Activated T-cell treated with anti-CD3 and anti-CD28 coated beads, Interleukin-2, amount 50 U/mL, for 4 hours (primary cell): ENCODE results near the gene AP2M1. TPM values are rescaled to one million over a fixed set of nuclear protein-coding genes. Genes with fewer than 3 reads are reported as not detected.

Source experiments
- ATAC-seq, 2 donors: fragments of 200-7000 bp; cut with Tn5 transposase; one replicate each; pipeline ENCODE4 v1.10.0; 2021
- DNase-seq: peaks from one replicate; pipeline ENCODE4 v3.0.0-alpha.2; 2020
- H3K27me3 Mint-ChIP-seq: one replicate; pipeline ENCODE4 v1.8.0; 2021; ENCODE audit warnings: low read depth, mixed read lengths
- H3K36me3 Mint-ChIP-seq: one replicate; pipeline ENCODE4 v1.8.0; 2022; ENCODE audit warnings: mixed read lengths; ENCODE audit not compliant: insufficient read depth
- H3K4me1 Mint-ChIP-seq: one replicate; pipeline ENCODE4 v1.8.0; 2021; ENCODE audit warnings: low read depth, mixed read lengths
- H3K4me3 Mint-ChIP-seq: one replicate; pipeline ENCODE4 v1.8.0; 2021; ENCODE audit warnings: mild to moderate bottlenecking, moderate library complexity, mixed read lengths
- H3K9me3 Mint-ChIP-seq: one replicate; pipeline ENCODE4 v1.8.0; 2021; ENCODE audit warnings: mixed read lengths
- total RNA-seq, 3 donors: library from RNA; stranded (reverse); gene quantifications; one replicate each; pipeline ENCODE4 v1.2.1, GENCODE V29; 2021

AP2M1 gene
- total RNA-seq, 3 donors from 2014 or later: 242 to 255 (median 251) TPM

- no peak for ATAC-seq
- Mint-ChIP-seq H3K4me1 (peaks cover 24% of the 10 kb centered on the region), H3K27me3 (no peaks in the 10 kb centered on the region), H3K36me3 (peaks cover 49% of the 10 kb centered on the region), H3K4me3 (no peak overlapping the region), H3K9me3 (no peaks in the 10 kb centered on the region)
- DNase-seq: no peak
These were observed 6.9 kb downstream of the AP2M1 start for GRCh38 chr3:184181596-184181995.

DNA sequence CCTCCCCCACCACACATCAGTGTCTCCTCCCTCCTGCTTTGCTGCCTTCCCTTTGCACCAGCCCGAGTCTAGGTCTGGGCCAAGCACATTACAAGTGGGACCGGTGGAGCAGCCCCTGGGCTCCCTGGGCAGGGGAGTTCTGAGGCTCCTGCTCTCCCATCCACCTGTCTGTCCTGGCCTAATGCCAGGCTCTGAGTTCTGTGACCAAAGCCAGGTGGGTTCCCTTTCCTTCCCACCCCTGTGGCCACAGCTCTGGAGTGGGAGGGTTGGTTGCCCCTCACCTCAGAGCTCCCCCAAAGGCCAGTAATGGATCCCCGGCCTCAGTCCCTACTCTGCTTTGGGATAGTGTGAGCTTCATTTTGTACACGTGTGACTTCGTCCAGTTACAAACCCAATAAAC lies 9.0 kb downstream of the AP2M1 start:
- ATAC-seq (no peak), DNase-seq (no peak)
- no peaks in the 10 kb centered on the region for H3K9me3 Mint-ChIP-seq
- no peak overlapping the region for H3K4me3 Mint-ChIP-seq
- peaks cover 55% of the 10 kb centered on the region for H3K36me3 Mint-ChIP-seq
- peaks cover 28% of the 10 kb centered on the region for H3K4me1 Mint-ChIP-seq
- no peaks in the 10 kb centered on the region for H3K27me3 Mint-ChIP-seq

GRCh38 chr3:184184546-184185230 lies 10.0 kb downstream of the AP2M1 start:
- H3K36me3 Mint-ChIP-seq: peaks cover 54% of the 10 kb centered on the region

GRCh38 chr3:184185461-184186183 lies 11.0 kb downstream of the AP2M1 start:
- peaks cover 51% of the 10 kb centered on the region for H3K36me3 Mint-ChIP-seq
- H3K9me3 Mint-ChIP-seq: no peaks in the 10 kb centered on the region
- H3K4me1 Mint-ChIP-seq: peaks cover 33% of the 10 kb centered on the region
- ATAC-seq (peak; percentile 90 to 91), DNase-seq (peak; percentile 99)
- peak overlapping the region; percentile 99 for H3K4me3 Mint-ChIP-seq
- no peaks in the 10 kb centered on the region for H3K27me3 Mint-ChIP-seq

More at GRCh38 chr3:184184546-184185230, 10.0 kb downstream of the AP2M1 start:
- Mint-ChIP-seq H3K4me3 (peak overlapping the region; percentile 99), H3K9me3 (no peaks in the 10 kb centered on the region), H3K4me1 (peaks cover 30% of the 10 kb centered on the region), H3K27me3 (no peaks in the 10 kb centered on the region)
- ATAC-seq: no peak
- DNase-seq: no peak

- no peaks in the 10 kb centered on the region for H3K9me3 Mint-ChIP-seq
- H3K27me3 Mint-ChIP-seq: no peaks in the 10 kb centered on the region
- no peak for DNase-seq
- peaks cover 33% of the 10 kb centered on the region for H3K4me1 Mint-ChIP-seq
- peaks cover 45% of the 10 kb centered on the region for H3K36me3 Mint-ChIP-seq
- ATAC-seq: peak; percentile 27
- H3K4me3 Mint-ChIP-seq: peak within 1 kb of the TSS; percentile 99
These were observed 11.7 kb downstream of the AP2M1 start, which contains the start of gene ABCF3 for GRCh38 chr3:184186184-184186901. Gene ABCF3 (plus strand): TSS chr3:184186199. CDS start chr3:184186208, 9 bp downstream.

DNA sequence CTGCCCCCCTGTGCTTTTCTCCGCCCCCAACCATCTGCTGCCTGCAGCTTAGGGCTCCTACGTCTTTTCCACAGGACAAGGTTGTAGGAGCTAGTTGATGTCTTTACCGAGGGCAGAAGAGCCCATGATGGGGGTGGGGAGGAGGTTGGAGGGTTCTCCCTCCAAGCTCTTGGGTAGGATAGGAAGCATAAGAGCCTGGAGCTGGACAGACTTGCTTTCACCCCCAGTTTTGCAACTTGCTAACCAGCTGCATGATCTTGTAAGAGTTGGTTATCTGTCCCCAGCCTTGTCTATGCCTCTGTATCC lies 12.2 kb downstream of the AP2M1 start:
- Mint-ChIP-seq H3K4me3 (peak overlapping the region; percentile 99), H3K9me3 (no peaks in the 10 kb centered on the region), H3K4me1 (peaks cover 33% of the 10 kb centered on the region), H3K36me3 (peaks cover 42% of the 10 kb centered on the region), H3K27me3 (no peaks in the 10 kb centered on the region)
- ATAC-seq (no peak), DNase-seq (no peak)

DNA sequence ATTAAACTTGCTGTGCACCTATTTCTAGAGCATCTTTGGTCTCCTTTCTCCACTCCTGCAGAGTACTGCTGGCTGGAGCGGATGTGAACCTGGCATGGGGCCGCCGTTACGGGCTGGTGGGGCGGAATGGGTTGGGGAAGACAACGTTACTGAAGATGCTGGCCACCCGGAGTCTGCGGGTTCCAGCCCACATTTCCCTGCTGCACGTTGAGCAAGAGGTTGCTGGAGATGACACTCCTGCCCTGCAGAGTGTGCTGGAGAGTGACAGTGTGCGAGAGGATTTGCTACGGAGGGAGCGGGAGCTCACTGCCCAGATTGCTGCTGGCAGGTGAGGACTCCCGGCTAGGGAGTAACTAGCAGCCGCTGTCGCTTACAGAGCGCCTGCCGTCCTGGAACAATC lies 13.4 kb downstream of the AP2M1 start:
- DNase-seq: no peak
- Mint-ChIP-seq H3K36me3 (peaks cover 40% of the 10 kb centered on the region), H3K27me3 (no peaks in the 10 kb centered on the region), H3K4me1 (peaks cover 33% of the 10 kb centered on the region), H3K9me3 (no peaks in the 10 kb centered on the region), H3K4me3 (peak overlapping the region; percentile 99)
- no peak for ATAC-seq

- Mint-ChIP-seq H3K9me3 (no peaks in the 10 kb centered on the region), H3K4me3 (no peak overlapping the region), H3K4me1 (peaks cover 33% of the 10 kb centered on the region), H3K36me3 (peaks cover 44% of the 10 kb centered on the region), H3K27me3 (no peaks in the 10 kb centered on the region)
- DNase-seq (no peak), ATAC-seq (no peak)
These were observed 14.8 kb downstream of the AP2M1 start for GRCh38 chr3:184189421-184189820.

DNA sequence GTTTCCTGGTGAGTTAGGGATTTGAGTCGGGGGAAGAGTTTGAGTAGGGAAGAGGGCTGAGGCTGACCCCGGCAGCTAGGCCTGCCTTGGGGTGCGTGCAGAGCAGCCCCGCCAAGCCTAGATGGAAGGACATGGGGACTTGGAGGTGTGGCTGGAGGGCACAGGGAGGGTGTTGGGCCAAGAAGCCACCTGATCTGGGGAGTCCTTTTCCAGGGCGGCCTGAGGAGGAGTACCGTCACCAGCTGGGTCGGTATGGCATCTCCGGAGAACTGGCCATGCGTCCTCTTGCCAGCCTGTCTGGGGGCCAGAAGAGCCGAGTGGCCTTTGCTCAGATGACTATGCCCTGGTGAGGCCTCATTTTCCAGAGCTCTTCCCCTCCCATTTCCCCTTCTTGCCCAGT lies 18.2 kb downstream of the AP2M1 start:
- H3K4me3 Mint-ChIP-seq: no peak overlapping the region
- DNase-seq (no peak), ATAC-seq (no peak)
- H3K27me3 Mint-ChIP-seq: no peaks in the 10 kb centered on the region
- H3K9me3 Mint-ChIP-seq: no peaks in the 10 kb centered on the region
- peaks cover 13% of the 10 kb centered on the region for H3K4me1 Mint-ChIP-seq
- peaks cover 36% of the 10 kb centered on the region for H3K36me3 Mint-ChIP-seq

DNA sequence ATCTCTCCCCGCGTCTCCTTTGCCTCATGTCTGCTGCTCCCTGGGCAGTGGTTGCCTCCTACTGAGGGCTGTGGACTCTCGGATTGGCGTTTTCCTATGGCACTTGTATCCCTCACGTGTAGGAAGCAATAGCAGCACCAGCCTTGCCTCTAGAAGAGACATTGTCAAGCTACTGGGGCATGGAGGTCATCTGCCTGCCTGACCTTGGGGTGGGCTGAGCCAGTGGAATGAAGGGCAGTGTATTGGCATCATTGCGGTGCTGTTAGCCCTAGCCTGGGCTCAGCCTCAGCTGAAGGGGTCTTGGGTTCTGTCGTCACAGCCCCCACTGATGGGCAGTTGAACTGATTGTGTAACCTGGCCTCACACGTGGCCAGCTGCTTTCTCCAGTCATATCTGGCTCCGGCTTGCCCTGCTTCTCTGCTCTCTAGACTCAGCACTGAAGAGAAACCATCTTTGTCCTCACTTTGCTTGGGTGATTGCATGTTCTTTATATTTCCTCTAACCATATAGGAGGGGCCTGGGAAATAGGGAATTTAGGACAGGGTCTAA lies 19.4 kb downstream of the AP2M1 start:
- Mint-ChIP-seq H3K36me3 (peaks cover 27% of the 10 kb centered on the region), H3K4me1 (peaks cover 3% of the 10 kb centered on the region), H3K9me3 (no peaks in the 10 kb centered on the region), H3K27me3 (no peaks in the 10 kb centered on the region), H3K4me3 (no peak overlapping the region)
- DNase-seq (no peak), ATAC-seq (no peak)

DNA sequence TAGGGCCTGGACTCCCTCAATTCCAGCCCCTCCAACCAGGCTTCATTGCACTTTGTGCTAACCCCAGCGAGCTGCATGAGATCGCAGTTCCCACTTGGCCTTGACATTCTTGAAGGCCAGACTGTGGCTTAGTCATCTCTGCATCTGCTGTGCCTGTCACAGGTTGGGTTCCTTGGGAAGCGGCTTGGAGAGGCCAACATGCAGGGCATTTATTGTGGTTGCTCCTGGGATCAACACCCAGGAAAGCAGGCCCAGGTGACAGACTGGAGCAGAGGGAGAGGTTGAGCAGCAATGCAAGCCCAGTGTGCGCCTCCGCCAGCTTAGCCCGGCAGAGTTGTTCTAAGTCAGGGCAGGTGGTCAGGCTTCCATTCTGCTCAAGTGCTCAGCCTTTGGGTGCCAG lies 21.9 kb downstream of the AP2M1 start:
- no peak for DNase-seq
- Mint-ChIP-seq H3K27me3 (no peaks in the 10 kb centered on the region), H3K4me3 (no peak overlapping the region), H3K36me3 (peaks cover 20% of the 10 kb centered on the region), H3K4me1 (no peaks in the 10 kb centered on the region), H3K9me3 (no peaks in the 10 kb centered on the region)
- ATAC-seq: no peak

GRCh38 chr3:184198509-184198908 lies 23.9 kb downstream of the AP2M1 start:
- ATAC-seq: no peak
- Mint-ChIP-seq H3K4me3 (no peak overlapping the region), H3K9me3 (no peaks in the 10 kb centered on the region), H3K27me3 (no peaks in the 10 kb centered on the region), H3K36me3 (peaks cover 9% of the 10 kb centered on the region), H3K4me1 (no peaks in the 10 kb centered on the region)
- no peak for DNase-seq

DNA sequence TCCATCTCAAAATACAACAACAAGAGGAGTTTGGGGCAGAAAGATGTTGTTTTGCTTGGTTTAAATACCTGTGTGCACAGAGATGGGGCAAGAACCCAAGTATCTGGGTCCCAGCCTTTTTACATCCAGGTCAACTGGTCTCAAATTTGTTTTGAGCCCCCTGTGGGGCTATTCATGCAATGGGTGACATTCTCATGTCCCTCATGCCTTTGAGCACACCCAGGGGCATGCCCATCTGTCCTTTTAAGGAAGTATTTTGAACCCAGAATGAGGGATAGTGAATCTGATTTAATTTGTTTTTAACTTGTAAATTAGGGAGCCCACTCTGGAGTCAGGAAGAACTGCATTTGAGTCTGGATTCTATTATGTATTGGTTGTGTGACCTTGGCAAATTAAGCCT lies 26.2 kb downstream of the AP2M1 start:
- no peaks in the 10 kb centered on the region for H3K4me1 Mint-ChIP-seq
- DNase-seq: no peak
- H3K27me3 Mint-ChIP-seq: peaks cover 3% of the 10 kb centered on the region
- H3K36me3 Mint-ChIP-seq: no peaks in the 10 kb centered on the region
- no peaks in the 10 kb centered on the region for H3K9me3 Mint-ChIP-seq
- no peak for ATAC-seq
- H3K4me3 Mint-ChIP-seq: no peak overlapping the region

- peaks cover 16% of the 10 kb centered on the region for H3K27me3 Mint-ChIP-seq
- H3K4me1 Mint-ChIP-seq: no peaks in the 10 kb centered on the region
- no peak for ATAC-seq
- no peak for DNase-seq
- no peak overlapping the region for H3K4me3 Mint-ChIP-seq
- no peaks in the 10 kb centered on the region for H3K36me3 Mint-ChIP-seq
- H3K9me3 Mint-ChIP-seq: no peaks in the 10 kb centered on the region
These were observed 28.9 kb downstream of the AP2M1 start for GRCh38 chr3:184203526-184203925.
